Endothelial cell (in vitro differentiated cells): ENCODE results near the gene CCM2. TPM values are rescaled to one million over a fixed set of nuclear protein-coding genes. Genes with fewer than 3 reads are reported as not detected.

Experiments used
- DNase-seq: peaks from one replicate; pipeline ENCODE4 v3.0.0; 2021; ENCODE audit warnings: low spot score
- H3K27ac Mint-ChIP-seq: one replicate; pipeline ENCODE4 v1.8.0; 2021; ENCODE audit warnings: mixed read lengths, inconsistent platforms; ENCODE audit not compliant: unreplicated experiment
- H3K27me3 Mint-ChIP-seq: one replicate; pipeline ENCODE4 v1.8.0; 2021; ENCODE audit warnings: mild to moderate bottlenecking, moderate library complexity, mixed read lengths, inconsistent platforms; ENCODE audit not compliant: unreplicated experiment
- H3K36me3 Mint-ChIP-seq: one replicate; pipeline ENCODE4 v1.8.0; 2021; ENCODE audit warnings: mild to moderate bottlenecking, low read depth, mixed read lengths, inconsistent platforms; ENCODE audit not compliant: unreplicated experiment
- H3K4me1 Mint-ChIP-seq: one replicate; pipeline ENCODE4 v1.8.0; 2021; ENCODE audit warnings: mild to moderate bottlenecking, mixed read lengths, inconsistent platforms; ENCODE audit not compliant: unreplicated experiment
- H3K4me3 Mint-ChIP-seq: one replicate; pipeline ENCODE4 v1.8.0; 2021; ENCODE audit warnings: mild to moderate bottlenecking, mixed read lengths, inconsistent platforms; ENCODE audit not compliant: unreplicated experiment
- H3K9me3 Mint-ChIP-seq: one replicate; pipeline ENCODE4 v1.8.0; 2021; ENCODE audit warnings: mixed read lengths, inconsistent platforms; ENCODE audit not compliant: unreplicated experiment
- total RNA-seq: library from RNA; stranded (reverse); fragmentation: NEBNext Ultra II Directional; extraction: Animal tissue kit (Norgen Biotek cat#: 25700); gene quantifications from one replicate; pipeline ENCODE4 v1.2.1, GENCODE V29; 2021; ENCODE audit not compliant: unreplicated experiment
- TF ChIP-seq, protein P1 (sequence below): fragments of 200-600 bp; sonication (generic); IDR thresholded peaks from one replicate; pipeline ENCODE4 v1.5.0; 2021; ENCODE audit warnings: antibody characterized with exemption; ENCODE audit not compliant: unreplicated experiment

CCM2 gene
- total RNA-seq, 1 donor from 2014 or later, result 59.8 TPM

- Mint-ChIP-seq H3K36me3 (peaks cover 4% of the 10 kb centered on the region), H3K27me3 (peaks cover 11% of the 10 kb centered on the region), H3K9me3 (no peaks in the 10 kb centered on the region), H3K4me1 (peaks cover 7% of the 10 kb centered on the region), H3K4me3 (peak overlapping the region; percentile 14), H3K27ac (no peak overlapping the region)
- TF ChIP-seq, protein P1, sequence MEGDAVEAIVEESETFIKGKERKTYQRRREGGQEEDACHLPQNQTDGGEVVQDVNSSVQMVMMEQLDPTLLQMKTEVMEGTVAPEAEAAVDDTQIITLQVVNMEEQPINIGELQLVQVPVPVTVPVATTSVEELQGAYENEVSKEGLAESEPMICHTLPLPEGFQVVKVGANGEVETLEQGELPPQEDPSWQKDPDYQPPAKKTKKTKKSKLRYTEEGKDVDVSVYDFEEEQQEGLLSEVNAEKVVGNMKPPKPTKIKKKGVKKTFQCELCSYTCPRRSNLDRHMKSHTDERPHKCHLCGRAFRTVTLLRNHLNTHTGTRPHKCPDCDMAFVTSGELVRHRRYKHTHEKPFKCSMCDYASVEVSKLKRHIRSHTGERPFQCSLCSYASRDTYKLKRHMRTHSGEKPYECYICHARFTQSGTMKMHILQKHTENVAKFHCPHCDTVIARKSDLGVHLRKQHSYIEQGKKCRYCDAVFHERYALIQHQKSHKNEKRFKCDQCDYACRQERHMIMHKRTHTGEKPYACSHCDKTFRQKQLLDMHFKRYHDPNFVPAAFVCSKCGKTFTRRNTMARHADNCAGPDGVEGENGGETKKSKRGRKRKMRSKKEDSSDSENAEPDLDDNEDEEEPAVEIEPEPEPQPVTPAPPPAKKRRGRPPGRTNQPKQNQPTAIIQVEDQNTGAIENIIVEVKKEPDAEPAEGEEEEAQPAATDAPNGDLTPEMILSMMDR, result no peak
- DNase-seq, result no peak
Measured at GRCh38 chr7:45086331-45087065, 86.5 kb downstream of the CCM2 start.

- peak overlapping the region; percentile 14 for H3K4me3 Mint-ChIP-seq
- H3K27me3 Mint-ChIP-seq, result peaks cover 11% of the 10 kb centered on the region
Measured at GRCh38 chr7:45087301-45088145, 87.5 kb downstream of the CCM2 start.

GRCh38 chr7:45088146-45088701 is 88.2 kb downstream of the CCM2 start:
- Mint-ChIP-seq H3K27me3 (peaks cover 11% of the 10 kb centered on the region), H3K9me3 (no peaks in the 10 kb centered on the region), H3K4me3 (no peak overlapping the region), H3K4me1 (peaks cover 10% of the 10 kb centered on the region), H3K36me3 (peaks cover 4% of the 10 kb centered on the region), H3K27ac (no peak overlapping the region)
- DNase-seq, result no peak
- TF ChIP-seq, protein P1, result no peak

More at GRCh38 chr7:45087301-45088145, 87.5 kb downstream of the CCM2 start:
- Mint-ChIP-seq H3K4me1 (peaks cover 9% of the 10 kb centered on the region), H3K27ac (no peak overlapping the region), H3K36me3 (peaks cover 4% of the 10 kb centered on the region), H3K9me3 (no peaks in the 10 kb centered on the region)
- TF ChIP-seq, protein P1, result no peak
- no peak for DNase-seq

GRCh38 chr7:45088821-45089340 is 88.9 kb downstream of the CCM2 start, which contains the start of gene NACAD:
Gene NACAD, minus strand, starts transcription at chr7:45088969. Its CDS starts 75 bp downstream, at chr7:45088894.
- no peak for DNase-seq
- H3K27ac Mint-ChIP-seq, result peak within 1 kb of the TSS; percentile 84

More at GRCh38 chr7:45088821-45089340, 88.9 kb downstream of the CCM2 start, which contains the start of gene NACAD:
- TF ChIP-seq, protein P1, result no peak
- no peaks in the 10 kb centered on the region for H3K9me3 Mint-ChIP-seq
- H3K4me1 Mint-ChIP-seq, result peaks cover 10% of the 10 kb centered on the region
- peak within 1 kb of the TSS; percentile 65 for H3K4me3 Mint-ChIP-seq
- H3K27me3 Mint-ChIP-seq, result peaks cover 11% of the 10 kb centered on the region
- peaks cover 4% of the 10 kb centered on the region for H3K36me3 Mint-ChIP-seq
